Fibroblast of skin of abdomen (primary cell): Measurements from ENCODE around the gene SLC7A6.
"Not testable (repeated sequence)": the region's sequence is repeated elsewhere in the genome, so short reads cannot be mapped to it uniquely, and the experiment has no call there.

Experiments
- DNase-seq: peaks from one replicate; pipeline ENCODE4 v3.0.0-alpha.2; 2013

SLC7A6 gene

GRCh38 chr16:68284847-68285246, 20.5 kb downstream of the SLC7A6 start:
- DNase-seq, result no peak

- no peak for DNase-seq
Observed at GRCh38 chr16:68285683-68286082, 21.4 kb downstream of the SLC7A6 start.

- no peak for DNase-seq
Observed at GRCh38 chr16:68286153-68287074, 22.1 kb downstream of the SLC7A6 start.

- DNase-seq, result peak; percentile 35
Observed at GRCh38 chr16:68287276-68288251, 23.2 kb downstream of the SLC7A6 start.

GRCh38 chr16:68288252-68288650, 23.9 kb downstream of the SLC7A6 start:
- no peak for DNase-seq

GRCh38 chr16:68288796-68289195, 24.5 kb downstream of the SLC7A6 start:
- DNase-seq, result not testable (repeated sequence)

GRCh38 chr16:68289202-68289601, 24.9 kb downstream of the SLC7A6 start:
- no peak for DNase-seq

- DNase-seq, result peak; percentile 35
Observed at GRCh38 chr16:68289621-68290329, 25.4 kb downstream of the SLC7A6 start.

- no peak for DNase-seq
Observed at GRCh38 chr16:68290450-68290849, 26.1 kb downstream of the SLC7A6 start.

GRCh38 chr16:68291227-68291626, 26.9 kb downstream of the SLC7A6 start:
- DNase-seq, result no peak

- DNase-seq, result no peak
Observed at GRCh38 chr16:68292425-68292824, 28.1 kb downstream of the SLC7A6 start.

- DNase-seq, result no peak
Observed at GRCh38 chr16:68296291-68296690, 32.0 kb downstream of the SLC7A6 start.

GRCh38 chr16:68296693-68297092, 32.4 kb downstream of the SLC7A6 start:
- no peak for DNase-seq

GRCh38 chr16:68297908-68298307, 33.6 kb downstream of the SLC7A6 start:
- DNase-seq, result no peak

- no peak for DNase-seq
Observed at GRCh38 chr16:68298312-68298711, 34.0 kb downstream of the SLC7A6 start.

GRCh38 chr16:68298907-68299561, 34.7 kb downstream of the SLC7A6 start:
- peak; percentile 75 for DNase-seq

- DNase-seq, result no peak
Observed at GRCh38 chr16:68299571-68300453, 35.5 kb downstream of the SLC7A6 start.

GRCh38 chr16:68300734-68301459, 36.6 kb downstream of the SLC7A6 start:
- no peak for DNase-seq

GRCh38 chr16:68306633-68307032, 42.3 kb downstream of the SLC7A6 start:
- no peak for DNase-seq

GRCh38 chr16:68309799-68310198, 45.5 kb downstream of the SLC7A6 start:
- no peak for DNase-seq
